Mucosa of descending colon (tissue), 3 donors: Measurements from ENCODE around the gene NR2E3. TPM values are rescaled to one million over a fixed set of nuclear protein-coding genes. Genes with fewer than 3 reads are reported as not detected.

Source experiments
- ATAC-seq: fragments of 200-7000 bp; cut with Tn5 transposase; one replicate; pipeline ENCODE4 v1.9.1; 2020; ENCODE audit warnings: mild to moderate bottlenecking, moderate library complexity
- DNase-seq, 3 donors: peaks; one replicate each; pipeline ENCODE4 v3.0.0-alpha.2; 2020
- H3K36me3 ChIP-seq: fragments of 200-600 bp; one replicate; pipeline ENCODE4 v1.8.0; 2021; ENCODE audit warnings: low read depth, mild to moderate bottlenecking
- H3K4me1 ChIP-seq: fragments of 200-600 bp; one replicate; pipeline ENCODE4 v1.8.0; 2021; ENCODE audit warnings: low read depth, mild to moderate bottlenecking
- H3K4me3 ChIP-seq: fragments of 200-600 bp; one replicate; pipeline ENCODE4 v1.8.0; 2021; ENCODE audit warnings: mild to moderate bottlenecking
- H3K9me3 ChIP-seq: fragments of 200-600 bp; one replicate; pipeline ENCODE4 v1.8.0; 2021; ENCODE audit warnings: mild to moderate bottlenecking
- CTCF ChIP-seq: fragments of 200-600 bp; IDR thresholded peaks from one replicate; pipeline ENCODE4 v1.8.0; 2022; ENCODE audit warnings: antibody characterized with exemption, mild to moderate bottlenecking
- intact Hi-C, 2 donors: fragments of 100-400 bp; cut with DNase I in 1 of 2; cut with micrococcal nuclease in 1 of 2; formaldehyde crosslinking; loops; one replicate each; pipeline versions ENCODE4 v1.11.0 to v1.11.1; 2022; cut with DNase I, micrococcal nuclease
- total RNA-seq, 3 donors: library from RNA; stranded (reverse); fragmentation: NEBNext Ultra II Directional in 2 of 3; extraction: Animal tissue kit (Norgen Biotek cat#: 25700) in 2 of 3; gene quantifications; one replicate each; pipeline versions ENCODE4 v1.2.1 to v1.2.4, GENCODE V29; 2021 to 2023
- donor health status: DM: no; HTN: no; CAD: no; lungs with moderate emphysema.
- donor health status: DM: no; HTN: no; CAD: no.
- donor health status: DM: no; HTN: yes; CAD: no.

The NR2E3 gene
- total RNA-seq, 3 donors from 2014 or later: 0.34 to 1.2 (median 0.60) TPM

- TF ChIP-seq CTCF: no peak
- Histone ChIP-seq H3K4me1 (no peaks in the 10 kb centered on the region), H3K9me3 (no peaks in the 10 kb centered on the region), H3K4me3 (no peak overlapping the region), H3K36me3 (no peaks in the 10 kb centered on the region)
- ATAC-seq (peak; percentile 17), DNase-seq (no peak)
- intact Hi-C loops: no loop called here
Measured at GRCh38 chr15:71812966-71813722, 2.8 kb downstream of the NR2E3 start.

GRCh38 chr15:71813723-71814470, 3.5 kb downstream of the NR2E3 start:
- no peak for TF ChIP-seq CTCF
- Histone ChIP-seq H3K4me3 (no peak overlapping the region), H3K9me3 (no peaks in the 10 kb centered on the region), H3K4me1 (no peaks in the 10 kb centered on the region), H3K36me3 (no peaks in the 10 kb centered on the region)
- no peak for ATAC-seq
- intact Hi-C loops: no loop called here
- DNase-seq: no peak

DNA sequence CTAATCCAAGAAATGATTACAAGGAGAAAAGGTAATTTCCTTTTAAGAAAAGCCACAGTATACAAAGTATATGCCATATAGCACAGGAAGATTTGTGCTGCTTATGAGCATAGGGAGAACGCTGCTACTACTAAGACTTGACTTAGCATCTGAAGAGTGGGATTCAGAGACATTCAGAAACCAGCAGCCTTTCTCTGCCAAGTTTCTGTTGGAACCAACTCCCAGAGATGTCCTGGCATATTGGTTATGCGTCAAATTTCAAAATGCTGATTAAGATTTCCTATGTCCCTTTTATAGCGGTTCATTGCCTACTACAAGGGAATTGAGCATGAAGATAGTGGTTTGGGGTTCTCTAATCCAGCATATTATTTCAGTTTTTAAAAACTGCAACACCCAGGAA, 4.9 kb downstream of the NR2E3 start:
- no peaks in the 10 kb centered on the region for H3K9me3 ChIP-seq
- intact Hi-C loops: no loop called here
- no peak for ATAC-seq
- no peak for DNase-seq
- no peaks in the 10 kb centered on the region for H3K4me1 ChIP-seq
- no peak overlapping the region for H3K4me3 ChIP-seq
- TF ChIP-seq CTCF: no peak
- no peaks in the 10 kb centered on the region for H3K36me3 ChIP-seq

- no peak for TF ChIP-seq CTCF
- Histone ChIP-seq H3K36me3 (no peaks in the 10 kb centered on the region), H3K9me3 (peaks cover 17% of the 10 kb centered on the region), H3K4me1 (no peaks in the 10 kb centered on the region), H3K4me3 (no peak overlapping the region)
- intact Hi-C loops: no loop called here
- no peak for ATAC-seq
- DNase-seq: no peak
Measured at GRCh38 chr15:71817351-71817750, 7.0 kb downstream of the NR2E3 start.

DNA sequence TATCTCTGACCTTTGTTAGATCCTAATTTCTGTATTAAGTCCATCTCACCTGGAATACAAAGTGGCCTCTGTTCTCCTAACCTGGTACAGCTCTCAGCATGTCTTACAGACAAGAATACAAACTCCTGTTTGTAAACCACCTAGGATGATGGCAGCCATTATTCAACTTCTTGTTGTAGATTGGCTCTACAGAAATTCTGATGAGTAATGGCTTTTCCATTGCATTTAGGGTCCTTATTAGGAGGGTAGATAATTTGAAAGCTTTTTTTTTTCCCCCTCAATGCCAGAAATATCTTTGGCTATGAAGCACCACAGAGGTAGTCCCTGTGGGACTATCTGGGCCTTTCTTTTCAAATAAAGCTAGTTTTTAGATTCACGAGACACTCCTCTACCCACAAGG, 9.8 kb downstream of the NR2E3 start:
- no peak for TF ChIP-seq CTCF
- no peak overlapping the region for H3K4me3 ChIP-seq
- intact Hi-C loops: no loop called here
- DNase-seq (no peak), ATAC-seq (no peak)
- H3K4me1 ChIP-seq: no peaks in the 10 kb centered on the region
- H3K36me3 ChIP-seq: no peaks in the 10 kb centered on the region
- peaks cover 25% of the 10 kb centered on the region for H3K9me3 ChIP-seq
